HG03571 (cell line): ENCODE results near the gene MS4A5.
A peak's percentile ranks its signal among the peaks of the same experiment; 100 is the strongest.
"Not testable (repeated sequence)": the region's sequence is repeated elsewhere in the genome, so short reads cannot be mapped to it uniquely, and the experiment has no call there.

Source experiments
- ATAC-seq: cut with Tn5 transposase; IDR thresholded peaks from one replicate; pipeline ENCODE4 v1.9.1; 2021; ENCODE audit not compliant: unreplicated experiment

The MS4A5 gene

GRCh38 chr11:60429272-60429671 is at the start of gene MS4A5:
Gene MS4A5, plus strand, starts transcription at chr11:60429572. Its CDS starts 103 bp downstream, at chr11:60429675.
- ATAC-seq: no peak

- peak; percentile 84 for ATAC-seq
Measured at GRCh38 chr11:60389279-60389910, 40.0 kb upstream of the MS4A5 start.

GRCh38 chr11:60390419-60390818 is 39.0 kb upstream of the MS4A5 start:
- ATAC-seq: no peak

GRCh38 chr11:60392361-60392760 is 37.0 kb upstream of the MS4A5 start:
- ATAC-seq: no peak

GRCh38 chr11:60393016-60393415 is 36.4 kb upstream of the MS4A5 start:
- no peak for ATAC-seq

- no peak for ATAC-seq
Measured at GRCh38 chr11:60394666-60395380, 34.5 kb upstream of the MS4A5 start.

GRCh38 chr11:60396382-60396781 is 33.0 kb upstream of the MS4A5 start, which contains the start of gene MS4A14:
Gene MS4A14, plus strand, starts transcription at chr11:60396459. Its CDS starts 120 bp downstream, at chr11:60396579.
- no peak for ATAC-seq

- ATAC-seq: no peak
Measured at GRCh38 chr11:60396799-60397198, 32.6 kb upstream of the MS4A5 start.

GRCh38 chr11:60420015-60420414 is 9.4 kb upstream of the MS4A5 start:
- ATAC-seq: no peak

- ATAC-seq: no peak
Measured at GRCh38 chr11:60422609-60423008, 6.8 kb upstream of the MS4A5 start.

- ATAC-seq: no peak
Measured at GRCh38 chr11:60428517-60428916, 855 bp upstream of the MS4A5 start.

- ATAC-seq: no peak
Measured at GRCh38 chr11:60431251-60431650, 1.9 kb downstream of the MS4A5 start.

- ATAC-seq: no peak
Measured at GRCh38 chr11:60433401-60433800, 4.0 kb downstream of the MS4A5 start.

GRCh38 chr11:60447070-60447469 is 17.7 kb downstream of the MS4A5 start:
- no peak for ATAC-seq

- no peak for ATAC-seq
Measured at GRCh38 chr11:60447846-60448245, 18.5 kb downstream of the MS4A5 start.

GRCh38 chr11:60451185-60451584 is 21.8 kb downstream of the MS4A5 start:
- ATAC-seq: not testable (repeated sequence)

GRCh38 chr11:60454212-60454611 is 24.8 kb downstream of the MS4A5 start:
- ATAC-seq: no peak

- ATAC-seq: peak; percentile 89
Measured at GRCh38 chr11:60455531-60456042, 26.2 kb downstream of the MS4A5 start, which contains the start of gene MS4A1. Gene MS4A1, plus strand, starts transcription at chr11:60455847. Its CDS starts 6,528 bp downstream, at chr11:60462375.

GRCh38 chr11:60457576-60457975 is 28.2 kb downstream of the MS4A5 start:
- ATAC-seq: peak; percentile 33

- no peak for ATAC-seq
Measured at GRCh38 chr11:60459345-60459744, 30.0 kb downstream of the MS4A5 start.

GRCh38 chr11:60468829-60469228 is 39.5 kb downstream of the MS4A5 start:
- no peak for ATAC-seq

- ATAC-seq: no peak
Measured at GRCh38 chr11:60469723-60470122, 40.4 kb downstream of the MS4A5 start.
